ENCODE results near the gene FADS3. TPM values are rescaled to one million over a fixed set of nuclear protein-coding genes. Genes with fewer than 3 reads are reported as not detected.

Gene FADS3
- total and polyA plus RNA-seq, 9 of the 15 experiments (the other 6 are each of a cell fraction or from before 2014, with no cell fraction given), result 0.97 to 148 (median 92.7) TPM

- TF ChIP-seq TCF15 (CRISPR knock-in tag; IDR thresholded peaks at IDR 0.05) (no peak), ZEB2 (IDR thresholded peaks at IDR 0.05) (peak; percentile 96), ZSCAN32 (CRISPR knock-in tag; IDR thresholded peaks at IDR 0.05) (no peak), NCOA6 (IDR thresholded peaks at IDR 0.05) (no peak), ZKSCAN8 (CRISPR knock-in tag; IDR thresholded peaks at IDR 0.05) (no peak), KDM5B (IDR thresholded peaks at IDR 0.05; ENCODE audit: insufficient replicate concordance, low read depth, low read length) (peak; percentile 50), FOS (IDR thresholded peaks at IDR 0.05; ENCODE audit: extremely low read depth, insufficient read length) (no peak), RERE (CRISPR knock-in tag; IDR thresholded peaks at IDR 0.05; ENCODE audit: borderline replicate concordance) (no peak), NFRKB (IDR thresholded peaks at IDR 0.05; ENCODE audit: low read depth) (0 out of 2 replicates have a peak, but pooled peaks have one; percentile 27), MXI1 (IDR thresholded peaks at IDR 0.05; ENCODE audit: low read depth, low read length) (peak; percentile 57; the same call in 1 of the 2 replicates), TAF15 (IDR thresholded peaks at IDR 0.05; ENCODE audit: low read depth, low read length) (no peak), ELK1 (CRISPR knock-in tag; IDR thresholded peaks at IDR 0.05) (no peak), ETS1 (conservative IDR thresholded peaks at IDR 0.05; ENCODE audit: control insufficient read depth, low read depth, low read length) (0 out of 2 replicates have a peak, but pooled peaks have one; percentile 18), ELF2 (CRISPR knock-in tag; IDR thresholded peaks at IDR 0.05) (no peak), VEZF1 (CRISPR knock-in tag; IDR thresholded peaks at IDR 0.05) (peak; percentile 73)
Measured at GRCh38 chr11:61919705-61920631, 28.6 kb upstream of the FADS3 start (continued).

Measured in K562 (cell line).